ENCODE data around the gene OXA1L.

The OXA1L gene

GRCh38 chr14:22798528-22798927, 32.0 kb downstream of the OXA1L start:
- no peak for TF ChIP-seq CTCF (IDR thresholded peaks at IDR 0.05)

- no peak for TF ChIP-seq CTCF (IDR thresholded peaks at IDR 0.05)
These were observed 33.9 kb downstream of the OXA1L start for GRCh38 chr14:22800346-22800745.

GRCh38 chr14:22801716-22802115, 35.2 kb downstream of the OXA1L start:
- no peak for TF ChIP-seq CTCF (IDR thresholded peaks at IDR 0.05)

- TF ChIP-seq CTCF (IDR thresholded peaks at IDR 0.05): no peak
These were observed 36.6 kb downstream of the OXA1L start for GRCh38 chr14:22802860-22803686.

GRCh38 chr14:22803687-22803974, 37.1 kb downstream of the OXA1L start:
- no peak for TF ChIP-seq CTCF (IDR thresholded peaks at IDR 0.05)

GRCh38 chr14:22807432-22808087, 41.1 kb downstream of the OXA1L start:
- TF ChIP-seq CTCF (IDR thresholded peaks at IDR 0.05): no peak

- no peak for TF ChIP-seq CTCF (IDR thresholded peaks at IDR 0.05)
These were observed 42.1 kb downstream of the OXA1L start for GRCh38 chr14:22808388-22809209.

Data from LNCAP (cell line).